GM19372 (cell line): ENCODE data around the gene CCDC160.

Experiments
- ATAC-seq: cut with Tn5 transposase; IDR thresholded peaks from one replicate; pipeline ENCODE4 v1.9.1; 2021; ENCODE audit warnings: mild to moderate bottlenecking, low read depth, moderate library complexity; ENCODE audit not compliant: unreplicated experiment

The CCDC160 gene

GRCh38 chrX:134287346-134287745, 50.4 kb downstream of the CCDC160 start:
- ATAC-seq: no peak

DNA sequence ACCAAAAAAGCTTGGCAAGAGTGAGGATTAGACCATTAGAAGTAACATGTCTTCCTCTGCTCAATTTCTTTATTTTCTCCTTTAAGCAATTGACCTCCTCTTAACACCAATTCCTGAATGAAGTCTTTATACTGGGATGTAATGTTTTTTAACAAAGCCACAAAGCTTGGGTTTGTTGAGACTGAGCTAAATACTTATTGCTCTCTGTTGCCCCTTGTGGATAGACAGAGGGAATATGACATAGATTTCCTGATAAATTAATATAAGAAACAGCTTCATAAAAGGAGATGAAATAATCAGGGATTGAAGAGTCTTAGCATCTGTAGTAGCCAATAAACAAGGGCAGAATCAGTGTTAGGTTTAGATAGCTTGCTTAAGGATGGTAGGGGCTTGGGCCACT, 57.6 kb downstream of the CCDC160 start:
- ATAC-seq: no peak
